Myocyte (in vitro differentiated cells): Measurements from ENCODE around the gene ZFPM1. TPM values are rescaled to one million over a fixed set of nuclear protein-coding genes. Genes with fewer than 3 reads are reported as not detected.
A peak's percentile ranks its signal among the peaks of the same experiment; 100 is the strongest.

Source experiments
- DNase-seq: peaks from one replicate; pipeline ENCODE4 v3.0.0-alpha.2; 2012; ENCODE audit warnings: low read depth
- total RNA-seq: library from RNA; depleted of rRNA; stranded (reverse); fragments of >200 nt; gene quantifications from 2 replicates; pipeline ENCODE4 v1.2.3, GENCODE V29; 2014

The ZFPM1 gene
- total RNA-seq, 1 donor from 2014 or later: 0.70 TPM

DNA sequence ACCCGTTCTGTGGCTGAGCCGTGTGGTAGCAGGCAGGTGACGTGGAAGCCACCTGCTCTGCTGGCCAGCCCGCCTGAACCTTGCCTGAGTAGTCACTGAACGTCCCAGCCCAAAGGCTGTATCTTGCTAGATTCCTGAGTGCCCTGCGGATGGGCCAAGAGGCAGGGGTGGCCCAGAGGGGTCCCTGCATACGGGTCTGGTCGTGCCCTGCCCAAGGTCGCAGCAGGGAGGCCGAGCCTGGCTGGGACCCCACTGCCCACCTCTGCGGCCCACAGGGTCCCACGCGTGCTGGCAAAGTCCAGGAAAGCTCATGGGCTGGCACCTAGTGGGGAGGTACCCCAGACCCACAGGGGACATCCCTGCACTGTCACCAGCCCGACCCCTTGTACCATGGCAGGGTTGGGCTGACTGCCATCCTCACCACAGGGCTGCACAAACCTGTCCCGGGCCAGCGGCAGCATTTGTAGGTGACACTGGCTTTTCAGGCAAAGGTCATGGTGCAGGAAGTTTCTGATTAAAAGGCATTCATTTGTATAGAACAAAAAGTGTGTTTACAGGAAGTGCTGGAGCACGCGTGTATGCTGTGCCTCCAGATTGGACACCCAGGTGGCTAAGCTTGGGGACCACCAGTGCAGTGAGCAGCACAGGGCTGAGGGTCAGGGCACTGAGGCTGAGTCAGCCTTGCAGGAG, 72.0 kb downstream of the ZFPM1 start:
- no peak for DNase-seq

DNA sequence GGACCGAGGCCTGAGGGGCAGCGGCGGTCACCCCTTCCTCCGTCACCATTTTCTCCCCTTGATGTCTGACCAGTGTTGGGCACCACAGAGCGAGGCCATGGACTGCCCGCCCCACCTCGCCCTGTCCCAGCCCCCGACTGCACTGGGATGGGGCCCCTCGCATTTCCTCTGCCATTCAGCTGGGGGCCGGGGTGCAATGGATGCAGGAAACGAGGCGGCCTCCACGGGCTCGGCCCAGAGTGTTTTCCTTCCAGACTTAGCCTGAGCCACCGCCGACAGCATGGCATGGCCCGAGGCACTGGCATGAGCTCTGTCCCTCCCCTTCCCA, 72.5 kb downstream of the ZFPM1 start:
- no peak for DNase-seq

DNA sequence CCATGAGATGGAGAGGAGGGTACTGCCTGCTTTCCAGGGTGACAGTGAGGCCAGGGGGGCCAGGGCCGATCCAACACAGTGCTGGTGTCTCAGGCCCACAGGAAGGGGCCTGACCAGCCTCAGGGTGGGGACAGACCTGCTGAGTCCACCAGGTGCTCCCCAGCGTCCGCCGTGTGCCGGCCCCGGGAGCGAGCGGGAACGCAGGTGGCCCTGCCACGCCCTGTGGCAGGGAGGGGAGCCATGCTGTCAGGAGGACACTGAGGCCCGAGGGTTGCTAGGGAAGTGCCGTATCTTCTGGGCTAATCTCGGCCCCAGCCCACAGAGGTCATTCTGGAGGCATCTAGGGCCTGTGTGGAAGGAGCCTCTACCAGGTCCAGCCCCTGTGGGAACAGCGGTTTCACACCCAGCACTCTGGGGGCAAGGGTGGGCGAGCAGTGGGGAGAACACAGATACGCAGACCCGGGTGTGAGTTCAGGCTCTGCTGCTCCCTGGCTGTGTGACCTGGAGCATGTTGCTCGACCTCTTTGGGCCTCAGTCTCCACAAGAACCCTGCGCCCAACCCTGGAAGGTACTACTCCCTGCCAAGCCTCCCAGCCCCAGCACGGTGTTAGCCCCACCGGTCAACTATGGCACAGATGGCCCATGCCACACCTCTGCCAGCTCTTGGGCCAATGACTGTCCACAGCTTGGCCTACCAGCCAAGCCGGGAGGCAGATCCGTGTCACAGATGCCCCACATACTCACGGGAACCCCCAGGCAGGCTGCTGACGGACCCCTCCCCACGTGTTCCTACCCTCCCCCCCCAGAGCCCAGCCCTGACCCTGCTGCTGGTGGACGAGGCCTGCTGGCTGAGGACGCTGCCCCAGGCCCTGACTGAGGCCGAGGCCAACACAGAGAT, 73.2 kb downstream of the ZFPM1 start:
- no peak for DNase-seq

- no peak for DNase-seq
Observed at GRCh38 chr16:88526906-88527185, 73.8 kb downstream of the ZFPM1 start.

DNA sequence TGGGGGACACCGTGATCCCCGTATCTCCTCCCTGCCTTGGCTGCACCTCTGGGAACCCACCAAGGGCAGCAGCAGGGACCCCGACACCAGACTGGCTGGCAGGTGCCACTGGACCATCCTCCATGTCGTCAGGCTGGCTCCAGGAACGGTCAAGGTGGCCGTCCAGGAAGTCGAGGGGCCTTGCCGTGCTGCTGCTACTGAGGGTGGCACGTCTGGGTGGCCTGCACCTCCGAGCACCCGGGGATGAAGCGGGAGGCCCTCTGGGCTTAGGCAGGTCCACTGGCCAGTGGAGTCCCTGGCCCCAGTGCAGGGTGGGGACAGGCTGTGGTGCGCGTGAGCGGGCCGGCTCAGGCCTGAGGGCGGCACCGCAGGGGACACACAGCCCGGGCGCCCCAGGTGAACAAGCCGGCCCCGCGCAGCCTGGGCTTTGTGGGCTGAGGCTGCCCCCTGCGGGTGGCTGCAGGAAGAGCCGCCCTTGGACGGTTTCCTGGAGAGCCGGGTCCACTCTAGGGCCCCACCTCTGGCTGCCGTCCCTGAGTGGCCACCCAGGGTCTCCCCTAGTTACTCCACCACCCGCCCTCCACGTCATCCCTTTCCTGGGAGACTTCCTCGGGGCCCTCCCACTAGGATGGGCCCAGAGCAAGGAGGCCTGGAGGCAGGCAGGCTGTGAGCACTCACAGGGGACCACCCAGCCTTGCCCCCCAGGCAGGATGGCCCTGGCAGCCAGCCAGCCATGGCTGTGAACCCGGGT, 74.3 kb downstream of the ZFPM1 start:
- DNase-seq: peak; percentile 51

- no peak for DNase-seq
Observed at GRCh38 chr16:88527937-88528743, 75.1 kb downstream of the ZFPM1 start.

GRCh38 chr16:88528902-88529318, 75.8 kb downstream of the ZFPM1 start:
- DNase-seq: no peak

DNA sequence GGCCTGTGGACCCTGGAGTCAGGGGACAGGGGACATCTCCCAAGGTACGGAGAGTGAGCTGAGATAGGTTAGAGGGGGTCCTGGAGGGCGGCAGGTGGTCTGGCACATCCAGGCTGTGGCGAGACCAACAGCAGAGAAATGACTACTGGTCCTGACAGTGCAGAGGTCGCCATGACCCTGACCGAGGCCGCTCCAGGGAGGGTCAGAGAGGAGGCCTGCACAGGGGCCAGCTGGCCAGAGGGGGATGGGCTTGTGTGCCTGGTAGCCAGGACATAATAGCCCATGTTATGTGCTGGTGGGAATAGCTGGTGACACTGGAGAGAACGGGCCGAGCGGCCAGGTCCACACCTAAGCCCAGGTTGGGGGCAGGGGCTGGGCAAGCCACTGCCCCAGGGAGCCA, 76.5 kb downstream of the ZFPM1 start:
- no peak for DNase-seq

DNA sequence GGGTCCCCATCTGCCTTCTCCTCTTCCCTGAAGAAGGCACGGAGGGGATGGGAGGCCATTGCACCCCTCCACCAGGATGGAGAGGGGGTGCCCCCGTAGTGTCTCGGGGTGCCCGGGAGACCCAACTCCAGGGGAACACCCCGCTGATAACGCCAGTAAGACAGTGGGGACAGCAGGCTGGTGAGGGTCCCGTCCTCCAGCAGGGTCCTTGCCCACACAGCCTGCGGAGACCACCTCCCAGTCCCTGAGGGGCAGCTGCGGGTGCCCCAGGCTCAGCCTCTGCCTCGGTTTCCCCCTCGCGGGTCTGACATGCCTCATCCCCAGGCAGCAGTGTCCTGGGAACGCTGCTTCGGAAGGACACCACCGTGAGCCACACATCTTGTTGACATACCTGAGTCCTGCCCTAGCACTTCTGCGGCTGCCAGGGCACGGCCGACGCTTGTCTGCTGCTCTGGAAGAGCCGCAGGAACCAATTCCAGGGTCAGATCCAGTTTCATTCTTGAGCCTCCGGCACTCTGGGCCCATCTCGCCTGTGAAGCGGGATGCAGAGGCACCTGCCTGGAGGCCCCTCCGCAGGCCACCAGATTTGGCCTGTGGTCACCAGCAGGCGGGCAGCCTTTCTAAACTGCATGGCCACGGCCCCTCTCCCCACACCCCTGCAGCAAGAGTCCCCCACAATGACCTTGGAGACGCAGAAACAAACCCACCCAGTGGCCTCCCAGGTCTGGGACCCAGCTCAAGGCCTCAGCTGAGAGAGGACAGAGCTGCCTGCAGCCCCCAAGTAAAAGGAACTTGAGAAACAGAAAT, 77.2 kb downstream of the ZFPM1 start:
- no peak for DNase-seq

DNA sequence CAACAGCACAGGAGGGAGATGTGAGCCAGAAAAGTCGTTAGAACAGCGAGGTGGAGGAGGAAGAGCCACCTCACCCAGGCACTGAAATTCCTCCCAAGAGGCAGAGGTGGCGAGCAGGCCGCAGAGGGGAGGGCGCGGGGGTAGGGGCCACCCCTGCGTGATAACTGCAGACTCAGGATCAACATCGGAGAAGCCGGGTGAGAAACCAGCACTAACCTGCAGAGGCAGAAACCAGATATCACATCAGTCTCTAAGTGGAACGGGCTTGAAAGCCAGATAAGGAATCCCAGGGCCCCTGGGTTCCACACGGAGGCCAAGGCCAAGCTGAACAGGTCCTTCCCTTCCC, 77.8 kb downstream of the ZFPM1 start:
- DNase-seq: no peak

DNA sequence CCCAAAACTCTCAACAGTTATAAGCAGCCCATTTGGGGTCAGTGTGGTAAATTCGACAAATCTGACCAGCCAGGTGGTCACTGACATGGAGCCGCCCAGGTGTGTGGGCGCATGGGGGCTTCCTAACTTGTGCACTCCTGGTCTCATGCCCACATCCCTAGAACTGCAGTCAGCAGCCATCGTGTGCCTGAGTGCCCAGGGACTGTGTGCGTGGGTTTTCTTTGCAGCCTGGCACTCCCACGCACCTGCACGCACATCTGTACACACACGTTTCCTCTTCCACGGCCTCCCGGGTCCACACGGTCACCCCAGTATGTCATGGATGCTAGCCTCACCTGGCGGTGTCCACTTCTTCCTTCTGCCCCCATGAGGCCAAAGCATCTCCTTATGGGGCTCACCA, 78.3 kb downstream of the ZFPM1 start:
- DNase-seq: no peak

DNA sequence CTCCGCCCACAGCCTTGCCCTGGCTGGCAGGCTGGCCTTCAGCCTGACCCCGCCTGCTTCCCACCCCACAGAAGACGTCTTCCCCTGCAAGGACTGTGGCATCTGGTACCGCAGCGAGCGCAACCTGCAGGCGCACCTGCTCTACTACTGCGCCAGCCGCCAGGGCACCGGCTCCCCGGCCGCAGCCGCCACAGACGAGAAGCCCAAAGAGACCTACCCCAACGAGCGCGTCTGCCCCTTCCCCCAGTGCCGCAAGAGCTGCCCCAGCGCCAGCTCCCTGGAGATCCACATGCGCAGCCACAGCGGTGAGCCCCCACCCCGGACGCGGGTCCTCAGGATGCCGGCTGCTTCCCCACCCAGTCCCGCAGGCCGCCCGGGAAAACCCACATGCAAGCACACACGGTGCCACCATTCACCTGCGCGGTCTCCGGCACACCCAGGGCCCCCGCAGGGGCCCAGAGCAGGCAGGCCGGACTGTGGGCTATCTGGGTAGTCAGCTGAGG, 78.9 kb downstream of the ZFPM1 start:
- no peak for DNase-seq

GRCh38 chr16:88532434-88533241, 79.6 kb downstream of the ZFPM1 start:
- DNase-seq: peak; percentile 18

GRCh38 chr16:88533381-88533917, 80.4 kb downstream of the ZFPM1 start:
- no peak for DNase-seq

- peak; percentile 71 for DNase-seq
Observed at GRCh38 chr16:88533932-88534637, 81.0 kb downstream of the ZFPM1 start.

DNA sequence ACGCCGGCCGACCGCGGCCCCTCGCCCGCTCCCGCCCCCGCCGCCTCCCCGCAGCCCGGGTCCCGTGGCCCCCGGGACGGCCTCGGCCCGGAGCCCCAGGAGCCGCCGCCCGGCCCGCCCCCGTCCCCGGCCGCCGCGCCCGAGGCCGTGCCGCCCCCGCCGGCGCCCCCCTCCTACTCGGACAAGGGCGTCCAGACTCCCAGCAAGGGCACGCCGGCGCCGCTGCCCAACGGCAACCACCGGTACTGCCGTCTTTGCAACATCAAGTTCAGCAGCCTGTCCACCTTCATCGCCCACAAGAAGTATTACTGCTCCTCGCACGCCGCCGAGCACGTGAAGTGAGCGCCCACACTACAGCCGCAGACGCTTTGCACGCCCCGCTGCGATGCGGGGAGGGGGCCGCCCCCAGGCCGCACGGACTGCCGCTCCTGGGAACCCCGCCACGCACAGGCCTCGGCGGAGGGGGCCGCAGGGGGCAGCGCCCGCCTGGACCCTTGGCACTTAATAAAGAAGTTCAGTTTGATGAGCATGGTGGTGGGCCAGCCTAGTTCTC, 81.6 kb downstream of the ZFPM1 start:
- DNase-seq: peak; percentile 38

GRCh38 chr16:88535191-88535856, 82.2 kb downstream of the ZFPM1 start:
- DNase-seq: no peak

GRCh38 chr16:88535857-88536222, 82.8 kb downstream of the ZFPM1 start:
- no peak for DNase-seq
